Ramos (cell line): ENCODE results near the gene PCDHGA11.
"Not testable (repeated sequence)": the region's sequence is repeated elsewhere in the genome, so short reads cannot be mapped to it uniquely, and the experiment has no call there.

Source experiments
- in situ Hi-C: fragments of 300-500 bp; cut with MboI; formaldehyde crosslinking; loops from one replicate; pipeline ENCODE4 v1.14.3; 2022; ENCODE audit warnings: low sequenced_read_pairs; ENCODE audit not compliant: unreplicated experiment

Gene PCDHGA11

GRCh38 chr5:141397756-141398551 lies 22.9 kb upstream of the PCDHGA11 start, which contains the start of gene PCDHGB5:
TSS of gene PCDHGB5 (plus strand) at chr5:141397947. CDS start at chr5:141398128, 181 bp downstream.
- in situ Hi-C loops = not testable (repeated sequence)

- in situ Hi-C loops = no loop called here
Observed at GRCh38 chr5:141398608-141399007, 22.2 kb upstream of the PCDHGA11 start.

- in situ Hi-C loops = no loop called here
Observed at GRCh38 chr5:141399555-141400258, 21.1 kb upstream of the PCDHGA11 start.

GRCh38 chr5:141402553-141403243 lies 18.2 kb upstream of the PCDHGA11 start, which contains the start of gene PCDHGA9:
TSS of gene PCDHGA9 (plus strand) at chr5:141402778. CDS start at chr5:141402953, 175 bp downstream.
- in situ Hi-C loops = no loop called here

GRCh38 chr5:141403387-141403786 lies 17.5 kb upstream of the PCDHGA11 start:
- in situ Hi-C loops = no loop called here

GRCh38 chr5:141407790-141408505 lies 12.9 kb upstream of the PCDHGA11 start, which contains the start of gene PCDHGB6:
TSS of gene PCDHGB6 (plus strand) at chr5:141408021. CDS start at chr5:141408203, 182 bp downstream.
- in situ Hi-C loops = not testable (repeated sequence)

- in situ Hi-C loops = no loop called here
Observed at GRCh38 chr5:141409598-141410306, 11.1 kb upstream of the PCDHGA11 start.

GRCh38 chr5:141411575-141411974 lies 9.3 kb upstream of the PCDHGA11 start:
- in situ Hi-C loops = no loop called here

GRCh38 chr5:141412854-141413539 lies 7.9 kb upstream of the PCDHGA11 start, which contains the start of gene PCDHGA10:
TSS of gene PCDHGA10 (plus strand) at chr5:141412987. CDS start at chr5:141413176, 189 bp downstream.
- in situ Hi-C loops = no loop called here

GRCh38 chr5:141413540-141414069 lies 7.2 kb upstream of the PCDHGA11 start:
- in situ Hi-C loops = no loop called here

- in situ Hi-C loops = not testable (repeated sequence)
Observed at GRCh38 chr5:141414548-141415274, 6.1 kb upstream of the PCDHGA11 start.

GRCh38 chr5:141415275-141415618 lies 5.6 kb upstream of the PCDHGA11 start:
- in situ Hi-C loops = not testable (repeated sequence)

- in situ Hi-C loops = not testable (repeated sequence)
Observed at GRCh38 chr5:141417494-141418172, 3.2 kb upstream of the PCDHGA11 start, which contains the start of gene PCDHGB7. TSS of gene PCDHGB7 (plus strand) at chr5:141417677. CDS start at chr5:141417860, 183 bp downstream.

- in situ Hi-C loops = no loop called here
Observed at GRCh38 chr5:141419074-141419880, 1.6 kb upstream of the PCDHGA11 start.

- in situ Hi-C loops = loop anchor here (5.0 kb wide), 1 partner anchor 136 kb away; no protein-coding TSS in a partner anchor
Observed at GRCh38 chr5:141421489-141421855, 621 bp downstream of the PCDHGA11 start.

GRCh38 chr5:141422742-141423291 lies 2.0 kb downstream of the PCDHGA11 start:
- in situ Hi-C loops = loop anchor here (5.0 kb wide), 1 partner anchor 134 kb away; no protein-coding TSS in a partner anchor
